Measurements from ENCODE around the gene KCNC3.

KCNC3 gene

GRCh38 chr19:50272263-50272897, 56.8 kb downstream of the KCNC3 start:
- Histone ChIP-seq H3K36me3 (ENCODE audit: control insufficient read depth, insufficient read depth, low read length) (no peaks in the 10 kb centered on the region), H3K79me2 (no peaks in the 10 kb centered on the region), H3K9ac (no peak overlapping the region), H3K4me1 (no peaks in the 10 kb centered on the region), H3K9me3 (ENCODE audit: control insufficient read depth, low read length) (no peaks in the 10 kb centered on the region), H2AFZ (no peak overlapping the region), H3K27me3 (ENCODE audit: control insufficient read depth, insufficient read depth, low read length) (no peaks in the 10 kb centered on the region), H3K4me3 (ENCODE audit: low read depth, low read length) (no peak overlapping the region), H3K27ac (no peak overlapping the region), H3K4me2 (ENCODE audit: low read length) (no peak overlapping the region)
- TF ChIP-seq CTCF (IDR thresholded peaks at IDR 0.05), result no peak

GRCh38 chr19:50269653-50270052, 59.5 kb downstream of the KCNC3 start:
- H3K9me3 ChIP-seq (ENCODE audit: control insufficient read depth, low read length), result no peaks in the 10 kb centered on the region
- H3K4me2 ChIP-seq (ENCODE audit: low read length), result no peak overlapping the region
- no peak for TF ChIP-seq CTCF (IDR thresholded peaks at IDR 0.05)
- H3K79me2 ChIP-seq, result no peaks in the 10 kb centered on the region
- H3K27me3 ChIP-seq (ENCODE audit: control insufficient read depth, insufficient read depth, low read length), result no peaks in the 10 kb centered on the region
- no peak overlapping the region for H3K27ac ChIP-seq
- H2AFZ ChIP-seq, result no peak overlapping the region
- H3K9ac ChIP-seq, result no peak overlapping the region
- H3K4me1 ChIP-seq, result no peaks in the 10 kb centered on the region
- no peak overlapping the region for H3K4me3 ChIP-seq (ENCODE audit: low read depth, low read length)
- no peaks in the 10 kb centered on the region for H3K36me3 ChIP-seq (ENCODE audit: control insufficient read depth, insufficient read depth, low read length)

- Histone ChIP-seq H3K27me3 (ENCODE audit: control insufficient read depth, insufficient read depth, low read length) (no peaks in the 10 kb centered on the region), H3K9ac (no peak overlapping the region), H3K79me2 (no peaks in the 10 kb centered on the region), H3K9me3 (ENCODE audit: control insufficient read depth, low read length) (no peaks in the 10 kb centered on the region), H3K4me2 (ENCODE audit: low read length) (no peak overlapping the region), H3K36me3 (ENCODE audit: control insufficient read depth, insufficient read depth, low read length) (no peaks in the 10 kb centered on the region), H3K27ac (no peak overlapping the region), H2AFZ (no peak overlapping the region), H3K4me3 (ENCODE audit: low read depth, low read length) (no peak overlapping the region), H3K4me1 (no peaks in the 10 kb centered on the region)
- TF ChIP-seq CTCF (IDR thresholded peaks at IDR 0.05), result no peak
These were observed 60.7 kb downstream of the KCNC3 start for GRCh38 chr19:50268501-50268900.

- H3K4me2 ChIP-seq (ENCODE audit: low read length), result no peak overlapping the region
- H3K36me3 ChIP-seq (ENCODE audit: control insufficient read depth, insufficient read depth, low read length), result no peaks in the 10 kb centered on the region
- H3K9ac ChIP-seq, result no peak overlapping the region
- H3K27ac ChIP-seq, result no peak overlapping the region
- no peak overlapping the region for H3K4me3 ChIP-seq (ENCODE audit: low read depth, low read length)
- no peak overlapping the region for H2AFZ ChIP-seq
- no peaks in the 10 kb centered on the region for H3K79me2 ChIP-seq
- no peak for TF ChIP-seq CTCF (IDR thresholded peaks at IDR 0.05)
- H3K27me3 ChIP-seq (ENCODE audit: control insufficient read depth, insufficient read depth, low read length), result no peaks in the 10 kb centered on the region
- H3K9me3 ChIP-seq (ENCODE audit: control insufficient read depth, low read length), result no peaks in the 10 kb centered on the region
- H3K4me1 ChIP-seq, result no peaks in the 10 kb centered on the region
These were observed 61.1 kb downstream of the KCNC3 start for GRCh38 chr19:50268041-50268440.

- H3K4me3 ChIP-seq (ENCODE audit: low read depth, low read length), result no peak overlapping the region
- H3K9ac ChIP-seq, result no peak overlapping the region
- no peaks in the 10 kb centered on the region for H3K27me3 ChIP-seq (ENCODE audit: control insufficient read depth, insufficient read depth, low read length)
- TF ChIP-seq CTCF (IDR thresholded peaks at IDR 0.05), result no peak
- no peak overlapping the region for H3K4me2 ChIP-seq (ENCODE audit: low read length)
- no peaks in the 10 kb centered on the region for H3K36me3 ChIP-seq (ENCODE audit: control insufficient read depth, insufficient read depth, low read length)
- no peaks in the 10 kb centered on the region for H3K4me1 ChIP-seq
- H2AFZ ChIP-seq, result no peak overlapping the region
- no peak overlapping the region for H3K27ac ChIP-seq
- no peaks in the 10 kb centered on the region for H3K79me2 ChIP-seq
- H3K9me3 ChIP-seq (ENCODE audit: control insufficient read depth, low read length), result no peaks in the 10 kb centered on the region
These were observed 62.3 kb downstream of the KCNC3 start for GRCh38 chr19:50266896-50267295.
